Parathyroid adenoma (tissue), 2 donors: ENCODE data around the gene HDAC4.

Source experiments
- H2AFZ ChIP-seq: fragments of 300-600 bp; sonication (generic); one replicate; pipeline ENCODE4 v1.7.0; 2017; ENCODE audit warnings: antibody characterized with exemption, mild to moderate bottlenecking
- H3K27ac ChIP-seq: fragments of 300-600 bp; sonication (generic); one replicate; pipeline ENCODE4 v1.7.0; 2017
- H3K27me3 ChIP-seq: fragments of 300-600 bp; sonication (generic); one replicate; pipeline ENCODE4 v1.7.0; 2017; ENCODE audit warnings: low read length; ENCODE audit not compliant: control insufficient read depth, insufficient read depth
- H3K36me3 ChIP-seq: fragments of 300-600 bp; sonication (generic); one replicate; pipeline ENCODE4 v1.7.0; 2017; ENCODE audit warnings: low read length; ENCODE audit not compliant: control insufficient read depth, insufficient read depth
- H3K4me1 ChIP-seq: fragments of 300-600 bp; sonication (generic); one replicate; pipeline ENCODE4 v1.7.0; 2017; ENCODE audit warnings: control low read depth
- H3K4me2 ChIP-seq: fragments of 300-600 bp; sonication (generic); one replicate; pipeline ENCODE4 v1.7.0; 2017; ENCODE audit warnings: low read length
- H3K4me3 ChIP-seq: fragments of 300-600 bp; sonication (generic); one replicate; pipeline ENCODE4 v1.7.0; 2017; ENCODE audit warnings: low read depth, low read length
- H3K79me2 ChIP-seq: fragments of 300-600 bp; sonication (generic); one replicate; pipeline ENCODE4 v1.7.0; 2017; ENCODE audit warnings: control low read depth
- H3K9ac ChIP-seq: fragments of 300-600 bp; sonication (generic); one replicate; pipeline ENCODE4 v1.7.0; 2017; ENCODE audit warnings: mild to moderate bottlenecking
- H3K9me3 ChIP-seq: fragments of 300-600 bp; sonication (generic); one replicate; pipeline ENCODE4 v1.7.0; 2017; ENCODE audit warnings: low read length; ENCODE audit not compliant: control insufficient read depth
- TF ChIP-seq, protein P1 (sequence below): fragments of 300-600 bp; sonication (generic); IDR thresholded peaks from one replicate; pipeline ENCODE4 v1.7.0; 2017; ENCODE audit warnings: antibody characterized with exemption, mild to moderate bottlenecking
- donor health status: primary hyperparathyroidism.

Gene HDAC4

DNA sequence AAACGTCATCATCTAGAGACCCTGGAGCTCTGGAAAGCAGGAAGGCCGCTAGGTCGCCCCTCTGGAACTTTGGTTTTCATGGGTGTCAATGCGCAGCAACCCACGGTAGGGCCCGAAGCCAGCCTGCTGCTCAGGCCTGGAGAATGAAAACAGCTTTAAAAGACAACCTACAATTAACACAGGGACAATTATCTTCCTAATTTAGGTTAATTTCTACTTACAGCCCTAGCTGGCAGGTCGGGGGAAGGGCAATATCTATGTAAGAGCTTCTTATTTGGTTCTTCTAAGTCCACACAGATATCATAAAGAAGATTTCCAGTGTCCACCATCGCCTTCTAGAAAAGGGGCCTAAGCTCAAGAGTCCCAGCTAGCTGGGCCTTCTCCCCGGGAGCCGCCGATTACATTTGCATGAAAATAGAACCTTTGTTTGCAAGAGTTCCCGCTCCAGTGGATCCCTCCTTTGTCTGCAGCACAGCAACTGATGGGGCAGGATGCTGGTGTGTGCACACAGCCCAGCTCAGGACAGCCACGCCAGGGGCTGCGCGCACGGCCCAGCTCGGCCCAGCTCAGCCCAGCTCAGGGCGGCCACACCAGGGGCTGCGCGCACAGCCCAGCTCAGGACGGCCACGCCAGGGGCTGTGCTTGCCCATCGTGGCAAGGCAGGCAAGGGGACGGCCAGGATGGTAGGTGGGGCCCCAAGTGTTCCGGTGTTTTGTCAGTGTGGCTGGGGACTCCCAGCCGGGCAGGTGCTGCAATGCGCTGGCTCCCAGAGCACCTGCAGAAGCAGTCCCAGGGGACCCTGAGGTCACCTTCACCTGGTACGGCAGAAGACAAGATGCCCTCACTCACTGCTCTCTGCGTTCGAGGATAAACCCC is 109.1 kb downstream of the HDAC4 start:
- TF ChIP-seq, protein P1, sequence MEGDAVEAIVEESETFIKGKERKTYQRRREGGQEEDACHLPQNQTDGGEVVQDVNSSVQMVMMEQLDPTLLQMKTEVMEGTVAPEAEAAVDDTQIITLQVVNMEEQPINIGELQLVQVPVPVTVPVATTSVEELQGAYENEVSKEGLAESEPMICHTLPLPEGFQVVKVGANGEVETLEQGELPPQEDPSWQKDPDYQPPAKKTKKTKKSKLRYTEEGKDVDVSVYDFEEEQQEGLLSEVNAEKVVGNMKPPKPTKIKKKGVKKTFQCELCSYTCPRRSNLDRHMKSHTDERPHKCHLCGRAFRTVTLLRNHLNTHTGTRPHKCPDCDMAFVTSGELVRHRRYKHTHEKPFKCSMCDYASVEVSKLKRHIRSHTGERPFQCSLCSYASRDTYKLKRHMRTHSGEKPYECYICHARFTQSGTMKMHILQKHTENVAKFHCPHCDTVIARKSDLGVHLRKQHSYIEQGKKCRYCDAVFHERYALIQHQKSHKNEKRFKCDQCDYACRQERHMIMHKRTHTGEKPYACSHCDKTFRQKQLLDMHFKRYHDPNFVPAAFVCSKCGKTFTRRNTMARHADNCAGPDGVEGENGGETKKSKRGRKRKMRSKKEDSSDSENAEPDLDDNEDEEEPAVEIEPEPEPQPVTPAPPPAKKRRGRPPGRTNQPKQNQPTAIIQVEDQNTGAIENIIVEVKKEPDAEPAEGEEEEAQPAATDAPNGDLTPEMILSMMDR = no peak

DNA sequence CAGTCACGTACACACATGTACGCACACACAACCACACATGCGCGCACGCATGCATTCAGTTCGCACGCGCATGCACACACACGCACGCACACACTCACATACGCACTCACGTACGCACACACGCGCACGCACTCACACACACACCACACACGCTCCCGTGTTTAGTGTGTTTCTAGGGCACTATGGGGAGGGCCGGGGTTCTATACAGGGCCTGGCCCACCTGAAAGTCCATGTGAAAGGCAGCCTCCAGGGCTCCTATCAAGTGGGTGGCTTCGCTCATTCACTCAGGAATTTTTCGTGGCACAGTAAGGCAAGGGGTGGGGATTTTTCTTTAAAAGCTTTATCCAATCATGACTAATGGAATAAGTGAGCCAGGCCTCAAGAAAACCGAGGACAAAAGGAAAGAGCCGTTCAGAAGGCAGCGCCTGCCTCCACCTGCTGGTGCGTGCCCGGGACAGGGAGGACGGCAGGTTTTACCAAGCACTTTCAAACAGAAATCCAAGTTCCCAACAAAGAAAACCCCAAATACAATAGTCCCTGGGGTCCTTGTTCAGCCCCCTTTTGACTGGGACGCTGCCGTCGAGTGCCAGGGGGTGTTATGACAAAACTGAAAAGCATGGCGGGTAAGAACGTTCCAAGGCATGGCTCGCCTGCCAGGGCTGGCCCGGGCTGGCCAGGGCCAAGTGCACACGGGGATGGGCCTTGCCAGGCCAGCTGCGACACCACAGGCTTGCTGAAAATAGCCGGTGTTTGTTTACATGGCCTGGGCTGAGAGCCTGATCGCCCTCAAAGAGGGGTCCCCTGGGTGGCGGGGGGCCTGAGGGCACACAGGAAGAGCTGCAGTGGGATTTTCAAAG is 110.0 kb downstream of the HDAC4 start:
- H3K27ac ChIP-seq = no peak overlapping the region
- H3K27me3 ChIP-seq = no peaks in the 10 kb centered on the region
- H3K9me3 ChIP-seq = no peaks in the 10 kb centered on the region
- H3K4me3 ChIP-seq = no peak overlapping the region
- no peak overlapping the region for H3K9ac ChIP-seq
- H3K4me1 ChIP-seq = no peaks in the 10 kb centered on the region
- peaks cover 39% of the 10 kb centered on the region for H3K79me2 ChIP-seq
- H3K4me2 ChIP-seq = no peak overlapping the region
- TF ChIP-seq, protein P1 = no peak
- no peak overlapping the region for H2AFZ ChIP-seq
- H3K36me3 ChIP-seq = no peaks in the 10 kb centered on the region

More for the DNA sequence above, 109.1 kb downstream of the HDAC4 start:
- H3K4me1 ChIP-seq = no peaks in the 10 kb centered on the region
- peaks cover 40% of the 10 kb centered on the region for H3K79me2 ChIP-seq
- no peak overlapping the region for H3K27ac ChIP-seq
- H2AFZ ChIP-seq = no peak overlapping the region
- no peak overlapping the region for H3K9ac ChIP-seq
- no peaks in the 10 kb centered on the region for H3K27me3 ChIP-seq
- H3K9me3 ChIP-seq = no peaks in the 10 kb centered on the region
- no peak overlapping the region for H3K4me2 ChIP-seq
- no peaks in the 10 kb centered on the region for H3K36me3 ChIP-seq
- no peak overlapping the region for H3K4me3 ChIP-seq

DNA sequence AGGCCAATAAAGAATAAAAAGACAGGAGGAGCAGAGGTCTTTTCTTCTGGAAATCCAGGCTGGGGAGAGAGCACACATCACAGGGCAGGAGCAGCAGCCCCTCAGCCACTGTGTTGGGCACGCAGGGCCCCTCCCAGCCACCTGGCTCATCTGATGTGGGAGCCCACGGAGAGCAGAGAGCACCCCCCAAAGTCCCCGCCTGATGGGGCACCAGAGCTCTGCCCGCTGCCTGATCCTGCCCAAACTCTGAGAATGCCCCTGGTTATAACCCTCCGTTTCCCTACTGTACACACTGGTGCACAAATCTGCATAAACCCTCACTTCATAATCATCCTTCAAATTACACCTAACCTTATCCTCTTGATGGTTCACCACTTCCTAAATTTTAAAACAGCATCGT is 111.3 kb downstream of the HDAC4 start:
- no peaks in the 10 kb centered on the region for H3K36me3 ChIP-seq
- no peaks in the 10 kb centered on the region for H3K4me1 ChIP-seq
- H3K79me2 ChIP-seq = peaks cover 33% of the 10 kb centered on the region
- H3K27ac ChIP-seq = no peak overlapping the region
- H3K9me3 ChIP-seq = no peaks in the 10 kb centered on the region
- no peaks in the 10 kb centered on the region for H3K27me3 ChIP-seq
- H3K4me3 ChIP-seq = no peak overlapping the region
- H3K9ac ChIP-seq = no peak overlapping the region
- H2AFZ ChIP-seq = no peak overlapping the region
- TF ChIP-seq, protein P1 = no peak
- no peak overlapping the region for H3K4me2 ChIP-seq

DNA sequence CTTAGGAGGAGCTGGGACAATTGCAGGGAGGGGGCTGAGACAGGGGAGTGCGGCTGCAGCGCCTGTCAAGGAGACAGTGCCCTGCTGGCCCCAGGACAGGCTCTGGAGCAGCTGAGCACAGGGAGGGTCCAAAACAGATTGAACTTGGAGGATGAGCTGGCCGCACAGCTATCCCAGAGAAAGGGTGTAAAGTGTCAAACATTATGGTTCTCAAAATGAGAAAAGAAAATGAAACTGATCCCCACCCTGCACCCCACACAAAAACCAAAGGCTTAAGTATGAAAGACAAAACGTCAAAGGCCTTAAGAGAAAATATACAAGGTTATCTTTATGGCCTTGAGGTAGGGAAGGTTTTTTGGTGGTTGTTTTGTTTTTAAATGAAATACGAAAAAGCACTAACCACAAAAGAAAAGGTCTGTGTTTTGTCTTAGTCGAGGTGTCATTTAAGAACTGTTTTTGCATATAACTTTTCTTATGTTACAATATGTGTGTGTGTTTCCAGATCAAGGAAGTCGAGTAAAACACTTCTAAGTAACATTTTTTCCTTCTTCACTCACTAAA is 111.8 kb downstream of the HDAC4 start:
- H3K4me2 ChIP-seq = no peak overlapping the region
- H3K36me3 ChIP-seq = no peaks in the 10 kb centered on the region
- H3K4me3 ChIP-seq = no peak overlapping the region
- H3K9ac ChIP-seq = no peak overlapping the region
- H3K9me3 ChIP-seq = no peaks in the 10 kb centered on the region
- H3K4me1 ChIP-seq = no peaks in the 10 kb centered on the region
- peaks cover 34% of the 10 kb centered on the region for H3K79me2 ChIP-seq
- H3K27ac ChIP-seq = no peak overlapping the region
- TF ChIP-seq, protein P1 = no peak
- H3K27me3 ChIP-seq = no peaks in the 10 kb centered on the region
- no peak overlapping the region for H2AFZ ChIP-seq
